Epidermal melanocyte (primary cell): ENCODE measurements around the gene TMTC2.
A peak's percentile ranks its signal among the peaks of the same experiment; 100 is the strongest.

Experiments used
- DNase-seq: peaks from one replicate; pipeline ENCODE4 v3.0.0; 2011; ENCODE audit warnings: low spot score; ENCODE audit not compliant: insufficient read length

TMTC2 gene

GRCh38 chr12:82877963-82878362 is 191.3 kb downstream of the TMTC2 start:
- DNase-seq: no peak

- no peak for DNase-seq
Measured at GRCh38 chr12:82880442-82880901, 193.8 kb downstream of the TMTC2 start.

- peak; percentile 36 for DNase-seq
Measured at GRCh38 chr12:82883394-82884355, 197.0 kb downstream of the TMTC2 start.

GRCh38 chr12:82886671-82887340 is 200.1 kb downstream of the TMTC2 start:
- DNase-seq: no peak

- DNase-seq: no peak
Measured at GRCh38 chr12:82893896-82894295, 207.2 kb downstream of the TMTC2 start.

GRCh38 chr12:82896277-82896676 is 209.6 kb downstream of the TMTC2 start:
- DNase-seq: no peak

- no peak for DNase-seq
Measured at GRCh38 chr12:82896979-82897378, 210.3 kb downstream of the TMTC2 start.

GRCh38 chr12:82898441-82898840 is 211.7 kb downstream of the TMTC2 start:
- no peak for DNase-seq

- no peak for DNase-seq
Measured at GRCh38 chr12:82904219-82904790, 217.6 kb downstream of the TMTC2 start.

- no peak for DNase-seq
Measured at GRCh38 chr12:82910246-82910893, 223.7 kb downstream of the TMTC2 start.

- DNase-seq: no peak
Measured at GRCh38 chr12:82912406-82912805, 225.7 kb downstream of the TMTC2 start.

GRCh38 chr12:82919388-82920054 is 232.8 kb downstream of the TMTC2 start:
- no peak for DNase-seq

GRCh38 chr12:82923935-82924334 is 237.2 kb downstream of the TMTC2 start:
- DNase-seq: no peak

- DNase-seq: no peak
Measured at GRCh38 chr12:82926630-82927029, 239.9 kb downstream of the TMTC2 start.

GRCh38 chr12:82930301-82930700 is 243.6 kb downstream of the TMTC2 start:
- DNase-seq: no peak

GRCh38 chr12:82931349-82932116 is 244.8 kb downstream of the TMTC2 start:
- DNase-seq: no peak

GRCh38 chr12:82937151-82937550 is 250.4 kb downstream of the TMTC2 start:
- DNase-seq: no peak

GRCh38 chr12:82942521-82942920 is 255.8 kb downstream of the TMTC2 start:
- no peak for DNase-seq

- no peak for DNase-seq
Measured at GRCh38 chr12:82942991-82943401, 256.3 kb downstream of the TMTC2 start.

- DNase-seq: no peak
Measured at GRCh38 chr12:82948491-82948890, 261.8 kb downstream of the TMTC2 start.
